GM23338 (cell line): Measurements from ENCODE around the gene KCNH5. TPM values are rescaled to one million over a fixed set of nuclear protein-coding genes. Genes with fewer than 3 reads are reported as not detected.

Experiments
- ATAC-seq: fragments of 200-7000 bp; cut with Tn5 transposase; 3 replicates; pipeline ENCODE4 v1.9.1; 2020
- DNase-seq: peaks from one replicate; pipeline ENCODE4 v3.0.0-alpha.2; 2015; ENCODE audit warnings: low spot score
- H2AFZ ChIP-seq: fragments of 200-600 bp; sonication (generic); 2 replicates; pipeline ENCODE4 v1.8.0; 2016; ENCODE audit warnings: antibody characterized with exemption, mild to moderate bottlenecking, moderate library complexity
- H3F3A ChIP-seq: fragments of 200-600 bp; sonication (generic); replicated peaks from 2 replicates; pipeline ENCODE4 v1.8.0; 2017; ENCODE audit warnings: antibody characterized with exemption, mixed run types, low read depth
- H3K27ac ChIP-seq: fragments of 200-600 bp; sonication (generic); 2 replicates; pipeline ENCODE4 v1.6.1; 2016; ENCODE audit warnings: low read depth
- H3K27me3 ChIP-seq: fragments of 200-600 bp; sonication (generic); 2 replicates; pipeline ENCODE4 v1.8.0; 2016; ENCODE audit warnings: mild to moderate bottlenecking, mixed run types, moderate library complexity; ENCODE audit not compliant: insufficient read depth
- H3K36me3 ChIP-seq: fragments of 200-600 bp; sonication (generic); 2 replicates; pipeline ENCODE4 v1.8.0; 2016; ENCODE audit warnings: mild to moderate bottlenecking; ENCODE audit not compliant: insufficient read depth
- H3K4me1 ChIP-seq: fragments of 200-600 bp; sonication (generic); 2 replicates; pipeline ENCODE4 v1.8.0; 2016; ENCODE audit warnings: mild to moderate bottlenecking, moderate library complexity; ENCODE audit not compliant: insufficient read depth
- H3K4me2 ChIP-seq: fragments of 200-600 bp; sonication (generic); 2 replicates; pipeline ENCODE4 v1.7.1; 2017; ENCODE audit warnings: mixed run types
- H3K4me3 ChIP-seq: fragments of 200-600 bp; sonication (generic); 2 replicates; pipeline ENCODE4 v1.6.1; 2016; ENCODE audit warnings: mixed run types
- H3K79me2 ChIP-seq: fragments of 200-600 bp; sonication (generic); replicated peaks from 2 replicates; pipeline ENCODE4 v1.8.0; 2017; ENCODE audit warnings: mild to moderate bottlenecking; ENCODE audit not compliant: insufficient read depth
- H3K9me2 ChIP-seq: fragments of 200-600 bp; sonication (generic); 2 replicates; pipeline ENCODE4 v1.8.0; 2017; ENCODE audit not compliant: insufficient read depth
- H4K20me1 ChIP-seq: fragments of 200-600 bp; sonication (generic); replicated peaks from 2 replicates; pipeline ENCODE4 v1.8.0; 2017; ENCODE audit warnings: mild to moderate bottlenecking; ENCODE audit not compliant: insufficient read depth
- H3K27ac Mint-ChIP-seq: 2 replicates; pipeline ENCODE4 v1.8.0; 2020; ENCODE audit warnings: inconsistent platforms, mild to moderate bottlenecking, moderate library complexity, mixed read lengths
- H3K27me3 Mint-ChIP-seq: 3 replicates; pipeline ENCODE4 v1.8.0; 2022; ENCODE audit warnings: low read depth, mild to moderate bottlenecking, moderate library complexity, mixed read lengths, inconsistent platforms; ENCODE audit not compliant: insufficient read depth, poor library complexity
- H3K36me3 Mint-ChIP-seq: 3 replicates; pipeline ENCODE4 v1.8.0; 2021; ENCODE audit warnings: low read depth, mild to moderate bottlenecking, inconsistent platforms, moderate library complexity, mixed read lengths
- H3K4me1 Mint-ChIP-seq: 3 replicates; pipeline ENCODE4 v1.8.0; 2020; ENCODE audit warnings: mild to moderate bottlenecking, inconsistent platforms, mixed read lengths
- H3K4me3 Mint-ChIP-seq: 3 replicates; pipeline ENCODE4 v1.8.0; 2021; ENCODE audit warnings: moderate library complexity, mild to moderate bottlenecking, inconsistent platforms, mixed read lengths
- H3K9me3 Mint-ChIP-seq: 3 replicates; pipeline ENCODE4 v1.8.0; 2020; ENCODE audit warnings: moderate library complexity, mild to moderate bottlenecking, inconsistent platforms, mixed read lengths
- CREB1 ChIP-seq: fragments of 250-450 bp; sonication (Bioruptor Pico); IDR thresholded peaks from 2 replicates; pipeline ENCODE4 v1.5.0; 2020; ENCODE audit warnings: low read depth, mild to moderate bottlenecking, moderate library complexity
- ETS1 ChIP-seq: IDR thresholded peaks from 2 replicates; pipeline ENCODE4 v1.6.1; 2016; ENCODE audit warnings: antibody characterized with exemption
- EZH2 ChIP-seq: fragments of 200-600 bp; sonication (generic); IDR thresholded peaks from one replicate; pipeline ENCODE4 v1.8.0; 2017; ENCODE audit warnings: antibody characterized with exemption, mild to moderate bottlenecking, low read depth; ENCODE audit not compliant: unreplicated experiment
- EZH2phosphoT487 ChIP-seq: fragments of 200-600 bp; sonication (generic); IDR thresholded peaks from one replicate; pipeline ENCODE4 v1.8.1; 2018; ENCODE audit warnings: antibody characterized with exemption; ENCODE audit not compliant: unreplicated experiment
- JUNB ChIP-seq: IDR thresholded peaks from one replicate; pipeline ENCODE4 v1.6.1; 2016; ENCODE audit warnings: antibody characterized with exemption; ENCODE audit not compliant: unreplicated experiment
- NANOG ChIP-seq: IDR thresholded peaks from 2 replicates; pipeline ENCODE4 v1.6.1; 2016; ENCODE audit warnings: antibody characterized with exemption, borderline replicate concordance
- POLR2AphosphoS5 ChIP-seq: IDR thresholded peaks from 2 replicates; pipeline ENCODE4 v1.6.1; 2016; ENCODE audit warnings: antibody characterized with exemption, low read depth
- STAT1 ChIP-seq: IDR thresholded peaks from one replicate; pipeline ENCODE4 v1.6.1; 2016; ENCODE audit warnings: antibody characterized with exemption; ENCODE audit not compliant: unreplicated experiment
- ZNF114 ChIP-seq: fragments of 250-450 bp; sonication (Bioruptor Pico); IDR thresholded peaks from 2 replicates; pipeline ENCODE4 v1.5.0; 2020; ENCODE audit warnings: mild to moderate bottlenecking, moderate library complexity
- ZNF331 ChIP-seq: fragments of 250-450 bp; sonication (Bioruptor Pico); IDR thresholded peaks from 2 replicates; pipeline ENCODE4 v1.5.0; 2020; ENCODE audit warnings: low read depth, mild to moderate bottlenecking, moderate library complexity
- ZNF462 ChIP-seq: fragments of 250-450 bp; sonication (Bioruptor Pico); IDR thresholded peaks from 2 replicates; pipeline ENCODE4 v1.5.0; 2020; ENCODE audit warnings: mild to moderate bottlenecking, moderate library complexity
- polyA plus RNA-seq: library from polyadenylated mRNA; unstranded; fragments of >200 nt; fragmentation: Nextera tagmentation; extraction: Ambion mirVana; gene quantifications from 2 replicates; pipeline ENCODE4 v1.2.1, GENCODE V29; 2016
- total RNA-seq: library from RNA; depleted of rRNA; stranded (reverse); fragments of >200 nt; shearing (Covaris generic); gene quantifications from 2 replicates; pipeline ENCODE4 v1.2.3, GENCODE V29; 2014
- TF ChIP-seq, protein P1 (sequence below): IDR thresholded peaks from one replicate; pipeline ENCODE4 v1.6.1; 2018; ENCODE audit warnings: antibody characterized with exemption; ENCODE audit not compliant: unreplicated experiment
- TF ChIP-seq, protein P2 (sequence below), 2 experiments: fragments of 200-600 bp in 1 of 2; sonication (generic) in 1 of 2; conservative IDR thresholded peaks; 2 replicates each; pipeline versions ENCODE4 v1.5.1 to v1.6.1; 2016 to 2017; ENCODE audit warnings: antibody characterized with exemption in 2 of 2, low read depth in 2 of 2, mild to moderate bottlenecking in 2 of 2, moderate library complexity in 1 of 2

Gene KCNH5
- total and polyA plus RNA-seq, 2 experiments from 2014 or later = 0.71 to 0.83 TPM

DNA sequence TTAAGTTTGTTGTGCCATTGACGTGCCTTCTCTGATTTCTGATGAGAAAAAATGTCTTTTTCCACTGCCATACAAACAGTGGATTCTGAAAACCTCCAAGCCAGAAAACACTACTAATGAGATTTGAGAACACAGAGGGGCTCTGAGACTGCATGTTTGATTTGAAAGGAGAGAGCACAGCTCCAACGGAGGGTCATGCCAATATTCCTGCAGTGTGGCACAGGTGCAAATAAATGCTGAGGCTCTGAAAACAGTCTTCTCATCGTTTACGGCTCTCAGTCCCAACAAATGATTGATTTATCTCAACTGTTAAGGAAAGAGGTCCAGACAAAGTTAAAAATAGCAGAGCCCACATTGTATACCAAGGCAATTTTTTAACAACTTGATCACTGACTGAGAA is 128.7 kb downstream of the KCNH5 start:
- Histone ChIP-seq H2AFZ (peak overlapping the region; percentile 39; the same call in 1 of the 2 replicates), H3K27me3 (no peaks in the 10 kb centered on the region), H3K4me1 (no peaks in the 10 kb centered on the region), H3K79me2 (no peaks in the 10 kb centered on the region), H3K4me3 (no peak overlapping the region), H3K36me3 (no peaks in the 10 kb centered on the region), H3K27ac (no peak overlapping the region), H4K20me1 (no peaks in the 10 kb centered on the region), H3F3A (no peaks in the 10 kb centered on the region), H3K4me2 (no peak overlapping the region), H3K9me2 (no peaks in the 10 kb centered on the region)
- no peak for DNase-seq
- Mint-ChIP-seq H3K27ac (peak overlapping the region; percentile 54; the same call in 1 of the 2 replicates), H3K36me3 (no peaks in the 10 kb centered on the region), H3K27me3 (no peaks in the 10 kb centered on the region), H3K4me3 (no peak overlapping the region), H3K9me3 (no peaks in the 10 kb centered on the region), H3K4me1 (no peaks in the 10 kb centered on the region)
- no peak for ATAC-seq
- TF ChIP-seq EZH2 (no peak), ETS1 (no peak), STAT1 (no peak), ZNF331 (CRISPR knock-in tag) (no peak), CREB1 (CRISPR knock-in tag) (no peak), JUNB (no peak), ZNF114 (no peak), ZNF462 (CRISPR knock-in tag) (no peak), NANOG (no peak), EZH2phosphoT487 (no peak), POLR2AphosphoS5 (no peak)
- TF ChIP-seq, protein P1, sequence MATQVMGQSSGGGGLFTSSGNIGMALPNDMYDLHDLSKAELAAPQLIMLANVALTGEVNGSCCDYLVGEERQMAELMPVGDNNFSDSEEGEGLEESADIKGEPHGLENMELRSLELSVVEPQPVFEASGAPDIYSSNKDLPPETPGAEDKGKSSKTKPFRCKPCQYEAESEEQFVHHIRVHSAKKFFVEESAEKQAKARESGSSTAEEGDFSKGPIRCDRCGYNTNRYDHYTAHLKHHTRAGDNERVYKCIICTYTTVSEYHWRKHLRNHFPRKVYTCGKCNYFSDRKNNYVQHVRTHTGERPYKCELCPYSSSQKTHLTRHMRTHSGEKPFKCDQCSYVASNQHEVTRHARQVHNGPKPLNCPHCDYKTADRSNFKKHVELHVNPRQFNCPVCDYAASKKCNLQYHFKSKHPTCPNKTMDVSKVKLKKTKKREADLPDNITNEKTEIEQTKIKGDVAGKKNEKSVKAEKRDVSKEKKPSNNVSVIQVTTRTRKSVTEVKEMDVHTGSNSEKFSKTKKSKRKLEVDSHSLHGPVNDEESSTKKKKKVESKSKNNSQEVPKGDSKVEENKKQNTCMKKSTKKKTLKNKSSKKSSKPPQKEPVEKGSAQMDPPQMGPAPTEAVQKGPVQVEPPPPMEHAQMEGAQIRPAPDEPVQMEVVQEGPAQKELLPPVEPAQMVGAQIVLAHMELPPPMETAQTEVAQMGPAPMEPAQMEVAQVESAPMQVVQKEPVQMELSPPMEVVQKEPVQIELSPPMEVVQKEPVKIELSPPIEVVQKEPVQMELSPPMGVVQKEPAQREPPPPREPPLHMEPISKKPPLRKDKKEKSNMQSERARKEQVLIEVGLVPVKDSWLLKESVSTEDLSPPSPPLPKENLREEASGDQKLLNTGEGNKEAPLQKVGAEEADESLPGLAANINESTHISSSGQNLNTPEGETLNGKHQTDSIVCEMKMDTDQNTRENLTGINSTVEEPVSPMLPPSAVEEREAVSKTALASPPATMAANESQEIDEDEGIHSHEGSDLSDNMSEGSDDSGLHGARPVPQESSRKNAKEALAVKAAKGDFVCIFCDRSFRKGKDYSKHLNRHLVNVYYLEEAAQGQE = no peak
- TF ChIP-seq, protein P2, sequence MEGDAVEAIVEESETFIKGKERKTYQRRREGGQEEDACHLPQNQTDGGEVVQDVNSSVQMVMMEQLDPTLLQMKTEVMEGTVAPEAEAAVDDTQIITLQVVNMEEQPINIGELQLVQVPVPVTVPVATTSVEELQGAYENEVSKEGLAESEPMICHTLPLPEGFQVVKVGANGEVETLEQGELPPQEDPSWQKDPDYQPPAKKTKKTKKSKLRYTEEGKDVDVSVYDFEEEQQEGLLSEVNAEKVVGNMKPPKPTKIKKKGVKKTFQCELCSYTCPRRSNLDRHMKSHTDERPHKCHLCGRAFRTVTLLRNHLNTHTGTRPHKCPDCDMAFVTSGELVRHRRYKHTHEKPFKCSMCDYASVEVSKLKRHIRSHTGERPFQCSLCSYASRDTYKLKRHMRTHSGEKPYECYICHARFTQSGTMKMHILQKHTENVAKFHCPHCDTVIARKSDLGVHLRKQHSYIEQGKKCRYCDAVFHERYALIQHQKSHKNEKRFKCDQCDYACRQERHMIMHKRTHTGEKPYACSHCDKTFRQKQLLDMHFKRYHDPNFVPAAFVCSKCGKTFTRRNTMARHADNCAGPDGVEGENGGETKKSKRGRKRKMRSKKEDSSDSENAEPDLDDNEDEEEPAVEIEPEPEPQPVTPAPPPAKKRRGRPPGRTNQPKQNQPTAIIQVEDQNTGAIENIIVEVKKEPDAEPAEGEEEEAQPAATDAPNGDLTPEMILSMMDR (conservative IDR thresholded peaks at IDR 0.05; ENCODE audit: low read depth in 2 of 2) = no peak
